CD4-positive, alpha-beta T cell treated with Interleukin-10 for 1 hour (primary cell): ENCODE measurements around the gene GAS2.
"Not testable (repeated sequence)": the region's sequence is repeated elsewhere in the genome, so short reads cannot be mapped to it uniquely, and the experiment has no call there.

ENCODE experiments used
- DNase-seq: peaks from one replicate; pipeline ENCODE4 v3.0.0-alpha.2; 2020

The GAS2 gene

GRCh38 chr11:22666325-22666687 lies at the start of gene GAS2:
Gene GAS2, plus strand, starts transcription at chr11:22666611. Its CDS starts 8,259 bp downstream, at chr11:22674870.
- DNase-seq: no peak

- no peak for DNase-seq
Observed at GRCh38 chr11:22617868-22618267, 48.5 kb upstream of the GAS2 start.

- peak; percentile 65 for DNase-seq
Observed at GRCh38 chr11:22624742-22625447, 41.5 kb upstream of the GAS2 start.

- DNase-seq: peak; percentile 99
Observed at GRCh38 chr11:22625448-22626287, 40.7 kb upstream of the GAS2 start, which contains the start of gene FANCF. Gene FANCF, minus strand, starts transcription at chr11:22625823. Its CDS starts 13 bp downstream, at chr11:22625810.

- no peak for DNase-seq
Observed at GRCh38 chr11:22626573-22627239, 39.7 kb upstream of the GAS2 start.

GRCh38 chr11:22627421-22627820 lies 39.0 kb upstream of the GAS2 start:
- no peak for DNase-seq

- DNase-seq: no peak
Observed at GRCh38 chr11:22633354-22633902, 33.0 kb upstream of the GAS2 start.

GRCh38 chr11:22634897-22635629 lies 31.3 kb upstream of the GAS2 start:
- DNase-seq: no peak

- no peak for DNase-seq
Observed at GRCh38 chr11:22635689-22636088, 30.7 kb upstream of the GAS2 start.

- DNase-seq: no peak
Observed at GRCh38 chr11:22640862-22641261, 25.5 kb upstream of the GAS2 start.

- DNase-seq: no peak
Observed at GRCh38 chr11:22641559-22641958, 24.9 kb upstream of the GAS2 start.

- not testable (repeated sequence) for DNase-seq
Observed at GRCh38 chr11:22652346-22652745, 14.1 kb upstream of the GAS2 start.

- DNase-seq: no peak
Observed at GRCh38 chr11:22656130-22656529, 10.3 kb upstream of the GAS2 start.

GRCh38 chr11:22657101-22657694 lies 9.2 kb upstream of the GAS2 start:
- DNase-seq: peak; percentile 22

- no peak for DNase-seq
Observed at GRCh38 chr11:22659783-22660182, 6.6 kb upstream of the GAS2 start.

GRCh38 chr11:22666688-22667439 lies 453 bp downstream of the GAS2 start:
- no peak for DNase-seq

- no peak for DNase-seq
Observed at GRCh38 chr11:22668005-22668796, 1.8 kb downstream of the GAS2 start.

GRCh38 chr11:22669368-22669767 lies 3.0 kb downstream of the GAS2 start:
- no peak for DNase-seq

- no peak for DNase-seq
Observed at GRCh38 chr11:22670830-22671229, 4.4 kb downstream of the GAS2 start.

- no peak for DNase-seq
Observed at GRCh38 chr11:22671751-22672150, 5.3 kb downstream of the GAS2 start.
